ENCODE results near the gene CHL1. TPM values are rescaled to one million over a fixed set of nuclear protein-coding genes. Genes with fewer than 3 reads are reported as not detected.
"Not testable (repeated sequence)": the region's sequence is repeated elsewhere in the genome, so short reads cannot be mapped to it uniquely, and the experiment has no call there.

The CHL1 gene
- total RNA-seq, 1 experiment from 2014 or later: not detected

DNA sequence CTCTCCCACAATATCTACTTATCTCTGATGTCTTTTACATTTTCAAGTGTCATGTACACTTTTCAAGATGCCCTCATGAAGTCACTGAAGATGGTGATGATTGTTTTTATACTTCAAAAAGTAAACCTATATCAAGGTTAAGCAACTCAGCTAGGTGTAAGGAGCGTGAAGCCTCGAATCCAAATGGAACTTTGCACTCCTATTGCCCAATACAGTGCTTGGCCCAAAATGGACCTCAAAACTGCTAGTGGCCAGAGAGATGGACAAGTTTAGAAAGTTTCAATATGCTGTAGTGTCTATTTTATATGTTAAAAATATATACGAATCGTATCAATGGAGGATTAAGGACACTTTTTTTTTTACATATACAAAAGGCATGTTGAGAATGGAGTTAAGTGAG is 167.7 kb downstream of the CHL1 start:
- ChIA-PET CTCF (no interaction called here), POLR2A (no interaction called here)
- Mint-ChIP-seq H3K36me3 (ENCODE audit: insufficient read depth, unreplicated experiment) (no peaks in the 10 kb centered on the region), H3K27me3 (ENCODE audit: insufficient read depth, unreplicated experiment) (no peaks in the 10 kb centered on the region), H3K4me3 (ENCODE audit: unreplicated experiment) (no peak overlapping the region), H3K4me1 (ENCODE audit: low read depth, unreplicated experiment) (no peaks in the 10 kb centered on the region), H3K27ac (ENCODE audit: unreplicated experiment) (no peak overlapping the region), H3K9me3 (ENCODE audit: unreplicated experiment) (peaks cover 6% of the 10 kb centered on the region)
- no peak for TF ChIP-seq CTCF (IDR thresholded peaks at IDR 0.05; ENCODE audit: insufficient read depth in 1 of 2, low read depth in 1 of 2, low read length in 1 of 2, severe bottlenecking in 1 of 2, unreplicated experiment in 1 of 2)
- no peaks in the 10 kb centered on the region for H3K9me3 ChIP-seq
- H3K36me3 ChIP-seq (ENCODE audit: control insufficient read depth, insufficient read depth, low read length): no peaks in the 10 kb centered on the region
- no peaks in the 10 kb centered on the region for H3K4me1 ChIP-seq
- H3K4me3 ChIP-seq (ENCODE audit: low read depth, low read length): no peak overlapping the region
- intact Hi-C loops (cut with micrococcal nuclease; ENCODE audit: unreplicated experiment): no loop called here
- BruUV-seq (replicated peaks): no TSS peak
- DNase-seq: no peak
- no peaks in the 10 kb centered on the region for H3K27me3 ChIP-seq (replicated peaks; ENCODE audit: control insufficient read depth, insufficient read depth, low read length)

- CTCF ChIA-PET: no interaction called here
- no peak overlapping the region for H3K4me3 Mint-ChIP-seq (ENCODE audit: unreplicated experiment)
Measured at GRCh38 chr3:365268-365667, 168.7 kb downstream of the CHL1 start.

DNA sequence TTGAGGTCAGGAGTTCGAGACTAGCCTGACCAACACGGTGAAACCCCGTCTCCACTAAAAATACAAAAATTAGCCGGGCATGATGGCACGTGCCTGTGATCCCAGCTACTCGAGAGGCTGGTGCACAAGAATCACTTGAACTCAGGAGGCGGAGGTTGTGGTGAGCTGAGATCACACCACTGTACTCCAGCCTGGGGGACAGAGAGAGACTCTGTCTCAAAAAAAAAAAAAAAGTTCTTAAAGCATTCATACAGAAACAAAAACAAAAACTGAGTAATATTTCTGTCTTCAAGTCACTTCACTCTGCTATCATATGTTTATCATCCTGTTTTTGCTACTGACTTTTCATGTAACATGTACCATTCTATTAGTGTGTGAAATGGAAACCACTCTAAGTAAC is 169.7 kb downstream of the CHL1 start:
- POLR2A ChIA-PET: not testable (repeated sequence)
- peaks cover 15% of the 10 kb centered on the region for H3K9me3 Mint-ChIP-seq (ENCODE audit: unreplicated experiment)

More at GRCh38 chr3:365268-365667, 168.7 kb downstream of the CHL1 start:
- H3K4me1 Mint-ChIP-seq (ENCODE audit: low read depth, unreplicated experiment): no peaks in the 10 kb centered on the region
- DNase-seq: no peak
- no TSS peak for BruUV-seq (replicated peaks)
- H3K9me3 Mint-ChIP-seq (ENCODE audit: unreplicated experiment): peaks cover 8% of the 10 kb centered on the region
- no peak for TF ChIP-seq CTCF (IDR thresholded peaks at IDR 0.05; ENCODE audit: insufficient read depth in 1 of 2, low read depth in 1 of 2, low read length in 1 of 2, severe bottlenecking in 1 of 2, unreplicated experiment in 1 of 2)
- intact Hi-C loops (cut with micrococcal nuclease; ENCODE audit: unreplicated experiment): no loop called here
- Histone ChIP-seq H3K27me3 (replicated peaks; ENCODE audit: control insufficient read depth, insufficient read depth, low read length) (no peaks in the 10 kb centered on the region), H3K4me1 (no peaks in the 10 kb centered on the region), H3K9me3 (no peaks in the 10 kb centered on the region), H3K36me3 (ENCODE audit: control insufficient read depth, insufficient read depth, low read length) (no peaks in the 10 kb centered on the region), H3K4me3 (ENCODE audit: low read depth, low read length) (no peak overlapping the region)
- H3K36me3 Mint-ChIP-seq (ENCODE audit: insufficient read depth, unreplicated experiment): no peaks in the 10 kb centered on the region
- H3K27me3 Mint-ChIP-seq (ENCODE audit: insufficient read depth, unreplicated experiment): no peaks in the 10 kb centered on the region
- POLR2A ChIA-PET: no interaction called here
- H3K27ac Mint-ChIP-seq (ENCODE audit: unreplicated experiment): no peak overlapping the region

GRCh38 chr3:373193-373779 is 176.7 kb downstream of the CHL1 start:
- H3K4me3 ChIP-seq (ENCODE audit: low read depth, low read length): no peak overlapping the region
- Mint-ChIP-seq H3K4me1 (ENCODE audit: low read depth, unreplicated experiment) (no peaks in the 10 kb centered on the region), H3K27ac (ENCODE audit: unreplicated experiment) (no peak overlapping the region), H3K4me3 (ENCODE audit: unreplicated experiment) (no peak overlapping the region), H3K36me3 (ENCODE audit: insufficient read depth, unreplicated experiment) (no peaks in the 10 kb centered on the region), H3K27me3 (ENCODE audit: insufficient read depth, unreplicated experiment) (peaks cover 10% of the 10 kb centered on the region), H3K9me3 (ENCODE audit: unreplicated experiment) (peaks cover 15% of the 10 kb centered on the region)
- no peaks in the 10 kb centered on the region for H3K4me1 ChIP-seq
- H3K27me3 ChIP-seq (replicated peaks; ENCODE audit: control insufficient read depth, insufficient read depth, low read length): no peaks in the 10 kb centered on the region
- intact Hi-C loops (cut with micrococcal nuclease; ENCODE audit: unreplicated experiment): no loop called here
- ChIA-PET POLR2A (no interaction called here), CTCF (no interaction called here)
- no peaks in the 10 kb centered on the region for H3K9me3 ChIP-seq
- H3K36me3 ChIP-seq (ENCODE audit: control insufficient read depth, insufficient read depth, low read length): no peaks in the 10 kb centered on the region
- no peak for TF ChIP-seq CTCF (IDR thresholded peaks at IDR 0.05; ENCODE audit: insufficient read depth in 1 of 2, low read depth in 1 of 2, low read length in 1 of 2, severe bottlenecking in 1 of 2, unreplicated experiment in 1 of 2)
- no TSS peak for BruUV-seq (replicated peaks)
- no peak for DNase-seq

More for the DNA sequence above, 169.7 kb downstream of the CHL1 start:
- DNase-seq; H3K36me3 ChIP-seq (ENCODE audit: control insufficient read depth, insufficient read depth, low read length); H3K36me3 Mint-ChIP-seq (ENCODE audit: insufficient read depth, unreplicated experiment); H3K9me3 ChIP-seq; BruUV-seq (replicated peaks); intact Hi-C loops (cut with micrococcal nuclease; ENCODE audit: unreplicated experiment); H3K4me3 Mint-ChIP-seq (ENCODE audit: unreplicated experiment); H3K4me3 ChIP-seq (ENCODE audit: low read depth, low read length); H3K4me1 ChIP-seq; CTCF ChIA-PET; H3K27me3 Mint-ChIP-seq (ENCODE audit: insufficient read depth, unreplicated experiment); H3K27me3 ChIP-seq (replicated peaks; ENCODE audit: control insufficient read depth, insufficient read depth, low read length); H3K27ac Mint-ChIP-seq (ENCODE audit: unreplicated experiment); H3K4me1 Mint-ChIP-seq (ENCODE audit: low read depth, unreplicated experiment): not testable (repeated sequence)
